A549 (cell line): ENCODE data around the gene PRR14L. TPM values are rescaled to one million over a fixed set of nuclear protein-coding genes. Genes with fewer than 3 reads are reported as not detected.
A peak's percentile ranks its signal among the peaks of the same experiment; 100 is the strongest.

ENCODE experiments used
- ATAC-seq, 2 experiments: fragments of 200-7000 bp in 1 of 2; fragments of >200 bp in 1 of 2; cut with Nextera tagmentation in 1 of 2; cut with Tn5 transposase in 1 of 2; 3 replicates each; pipeline versions ENCODE4 v1.8.0 to v1.9.1; 2018 to 2020; ENCODE audit warnings: mild to moderate bottlenecking in 1 of 2, moderate library complexity in 1 of 2
- CTCF ChIA-PET: fragments of 300-600 bp; sonication (Branson Sonifier 250); formaldehyde crosslinking; extraction: SDS; loops from one replicate; lab custom pipeline; 2021; ENCODE audit warnings: antibody characterized with exemption, inconsistent platforms; lab: Yijun Ruan, JAX
- POLR2A ChIA-PET: fragments of 350-600 bp; formaldehyde crosslinking; extraction: SDS; loops from one replicate; lab custom pipeline; 2021; ENCODE audit warnings: antibody characterized with exemption, inconsistent platforms; lab: Yijun Ruan, JAX
- DNase-seq, 2 experiments: peaks; one replicate each; pipeline versions ENCODE4 v3.0.0 to v3.0.0-alpha.2; 2011 to 2016; ENCODE audit warnings: low read depth in 1 of 2, low spot score in 1 of 2
- FAIRE-seq: peaks from 2 replicates; lab custom pipeline; 2011; peaks lifted over from hg19 to GRCh38; lab: Jason Lieb, UNC
- H3K27ac ChIP-seq, 2 experiments: fragments of >200 bp; sonication (Bioruptor Twin); formaldehyde crosslinking; 3 replicates each; pipeline ENCODE4 v1.5.1; 2016 to 2017
- H3K4me1 ChIP-seq: fragments of >200 bp; sonication (Bioruptor Twin); formaldehyde crosslinking; 3 replicates; pipeline ENCODE4 v1.6.1; 2016
- H3K4me2 ChIP-seq: fragments of >200 bp; sonication (Bioruptor Twin); formaldehyde crosslinking; 3 replicates; pipeline ENCODE4 v1.6.1; 2016
- H3K4me3 ChIP-seq: fragments of >200 bp; sonication (Bioruptor Twin); formaldehyde crosslinking; 3 replicates; pipeline ENCODE4 v1.5.1; 2016
- H3K9me3 ChIP-seq: fragments of >200 bp; sonication (Bioruptor Twin); formaldehyde crosslinking; 3 replicates; pipeline ENCODE4 v1.6.1; 2016
- CHD4 ChIP-seq: fragments of 200-600 bp; sonication (generic); IDR thresholded peaks from 2 replicates; pipeline ENCODE4 v1.6.1; 2016; ENCODE audit warnings: antibody characterized with exemption, mild to moderate bottlenecking, borderline replicate concordance
- EP300 ChIP-seq, 2 experiments: fragments of >200 bp; sonication (Bioruptor Twin); formaldehyde crosslinking; IDR thresholded peaks; 2 replicates in 1 of 2; 3 replicates in 1 of 2; pipeline ENCODE4 v1.6.1; 2016 to 2017
- ESRRA ChIP-seq: fragments of 150-350 bp; IDR thresholded peaks from 2 replicates; pipeline ENCODE4 v1.6.1; 2014; ENCODE audit warnings: mild to moderate bottlenecking, low read length, borderline replicate concordance
- GATA3 ChIP-seq: IDR thresholded peaks from 2 replicates; pipeline ENCODE4 v1.6.1; 2012; ENCODE audit warnings: borderline replicate concordance
- HEYL ChIP-seq: fragments of 250-450 bp; sonication (Bioruptor Pico); IDR thresholded peaks from 2 replicates; pipeline ENCODE4 v1.8.0; 2021; ENCODE audit warnings: mild to moderate bottlenecking, moderate library complexity
- HOXB13 ChIP-seq: fragments of 250-450 bp; sonication (Bioruptor Pico); IDR thresholded peaks from 2 replicates; pipeline ENCODE4 v1.5.0; 2020; ENCODE audit warnings: low read depth, mild to moderate bottlenecking, moderate library complexity
- HOXB5 ChIP-seq: fragments of 250-450 bp; sonication (Bioruptor Pico); IDR thresholded peaks from 2 replicates; pipeline ENCODE4 v1.5.0; 2020; ENCODE audit warnings: mild to moderate bottlenecking, moderate library complexity
- JUNB ChIP-seq: fragments of >200 bp; sonication (Bioruptor Twin); formaldehyde crosslinking; IDR thresholded peaks from 2 replicates; pipeline ENCODE4 v1.6.1; 2016
- KDM1A ChIP-seq: fragments of 200-600 bp; sonication (generic); IDR thresholded peaks from 2 replicates; pipeline ENCODE4 v1.6.1; 2016; ENCODE audit warnings: low read depth, mild to moderate bottlenecking
- KDM5A ChIP-seq: fragments of 200-600 bp; sonication (generic); IDR thresholded peaks from 2 replicates; pipeline ENCODE4 v1.6.1; 2016; ENCODE audit warnings: antibody characterized with exemption, mild to moderate bottlenecking
- MAFK ChIP-seq: fragments of 450-650 bp; IDR thresholded peaks from 2 replicates; pipeline ENCODE4 v1.6.1; 2014; ENCODE audit not compliant: partially characterized antibody
- MAZ ChIP-seq: fragments of 150-350 bp; IDR thresholded peaks from 2 replicates; pipeline ENCODE4 v1.6.1; 2014; ENCODE audit warnings: antibody characterized with exemption, low read depth, low read length, borderline replicate concordance
- NPAS2 ChIP-seq: fragments of 250-450 bp; sonication (Bioruptor Pico); IDR thresholded peaks from 2 replicates; pipeline ENCODE4 v1.8.0; 2022; ENCODE audit warnings: mild to moderate bottlenecking, moderate library complexity, borderline replicate concordance
- NR3C1 ChIP-seq: fragments of >200 bp; sonication (Bioruptor Twin); formaldehyde crosslinking; IDR thresholded peaks from 3 replicates; pipeline ENCODE4 v1.6.1; 2017
- POLR2AphosphoS2 ChIP-seq: conservative IDR thresholded peaks from 2 replicates; pipeline ENCODE4 v1.6.1; 2012; ENCODE audit warnings: low read length, improper control_type of control experiment, inconsistent platforms
- RAD21 ChIP-seq, 2 experiments: fragments of >200 bp in 1 of 2; sonication (Bioruptor Twin) in 1 of 2; formaldehyde crosslinking in 1 of 2; IDR thresholded peaks in 1 of 2; conservative IDR thresholded peaks in 1 of 2; 2 replicates in 1 of 2; 3 replicates in 1 of 2; pipeline ENCODE4 v1.6.1; 2012 to 2018; ENCODE audit warnings: inconsistent platforms in 1 of 2
- RARB ChIP-seq: fragments of 250-450 bp; sonication (Bioruptor Pico); IDR thresholded peaks from 2 replicates; pipeline ENCODE4 v1.8.0; 2021; ENCODE audit warnings: mild to moderate bottlenecking, moderate library complexity
- ZC3H11A ChIP-seq: fragments of 450-650 bp; IDR thresholded peaks from 2 replicates; pipeline ENCODE4 v1.6.1; 2014; ENCODE audit warnings: antibody characterized with exemption, mild to moderate bottlenecking
- WGBS: methylation state at CpG from one replicate; pipeline ENCODE4 v1.1.6; 2017; ENCODE audit errors: missing lambda C conversion rate; 5-methylcytosine and 5-hydroxymethylcytosine counted together
- polyA plus RNA-seq, 4 experiments: library from polyadenylated mRNA; depleted of rRNA in 3 of 4; stranded (reverse); fragments of >200 nt; fragmentation: RNase III in 1 of 4; extraction: RNeasy Plus Mini Kit Qiagen cat#74134 plus additional on column Dnase treatment in 1 of 4; gene quantifications; 2 replicates in 3 of 4; 3 replicates in 1 of 4; pipeline ENCODE4 v1.2.3, GENCODE V29; 2011 to 2017
- TF ChIP-seq, protein P1 (sequence below): fragments of >200 bp; sonication (Bioruptor Twin); formaldehyde crosslinking; IDR thresholded peaks from 3 replicates; pipeline ENCODE4 v1.5.1; 2016
- TF ChIP-seq, protein P2 (sequence below): fragments of 450-650 bp; IDR thresholded peaks from 2 replicates; pipeline ENCODE4 v1.6.1; 2014; ENCODE audit warnings: antibody characterized with exemption
- TF ChIP-seq, protein P3 (sequence below): fragments of 250-450 bp; sonication (Bioruptor Pico); IDR thresholded peaks from 2 replicates; pipeline ENCODE4 v1.5.0; 2021; ENCODE audit warnings: mild to moderate bottlenecking, moderate library complexity, borderline replicate concordance
- TF ChIP-seq, protein P4 (sequence below): IDR thresholded peaks from 2 replicates; pipeline ENCODE4 v1.6.1; 2012

PRR14L gene
- polyA plus RNA-seq, 2 of the 4 experiments (the other 2 are of a cell fraction) = 5.6 to 15.7 TPM

DNA sequence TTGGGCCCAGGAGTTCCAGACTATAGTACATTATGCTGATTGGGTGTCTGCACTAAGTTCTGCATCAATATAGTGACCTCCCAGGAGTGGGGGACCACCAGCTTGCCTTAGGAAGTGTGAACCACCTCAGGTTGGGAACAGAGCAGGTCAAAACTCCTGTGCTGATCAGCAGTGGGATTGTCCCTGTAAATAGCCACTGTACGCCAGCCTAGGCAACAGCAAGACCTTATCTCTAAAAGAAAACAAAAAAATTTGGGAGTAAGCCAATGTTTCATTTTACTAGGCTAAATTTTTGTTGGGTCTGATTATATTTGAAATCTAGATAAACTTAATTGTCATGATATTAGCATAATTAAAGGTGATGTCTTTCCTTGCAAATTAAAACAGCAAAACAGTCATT lies 7.3 kb upstream of the PRR14L start:
- CTCF ChIA-PET = no interaction called here
- H3K9me3 ChIP-seq = no peaks in the 10 kb centered on the region
- FAIRE-seq = no peak
- H3K27ac ChIP-seq = no peak overlapping the region
- WGBS = 86% methylated on average over 1 of the region's 1 CpG
- POLR2A ChIA-PET = no interaction called here
- no peak overlapping the region for H3K4me3 ChIP-seq
- H3K4me1 ChIP-seq = peaks cover 10% of the 10 kb centered on the region; the same call in 2 of the 3 replicates
- ATAC-seq = no peak
- H3K4me2 ChIP-seq = no peak overlapping the region
- TF ChIP-seq NPAS2 (CRISPR knock-in tag) (no peak), JUNB (no peak), HOXB5 (CRISPR knock-in tag) (no peak), GATA3 (no peak), EP300 (IDR thresholded peaks at IDR 0.05) (no peak), HOXB13 (no peak), KDM1A (no peak), MAFK (no peak), NR3C1 (no peak), POLR2AphosphoS2 (no peak), RARB (CRISPR knock-in tag) (no peak), CHD4 (no peak), KDM5A (no peak), MAZ (no peak), ESRRA (no peak)
- TF ChIP-seq, protein P1, sequence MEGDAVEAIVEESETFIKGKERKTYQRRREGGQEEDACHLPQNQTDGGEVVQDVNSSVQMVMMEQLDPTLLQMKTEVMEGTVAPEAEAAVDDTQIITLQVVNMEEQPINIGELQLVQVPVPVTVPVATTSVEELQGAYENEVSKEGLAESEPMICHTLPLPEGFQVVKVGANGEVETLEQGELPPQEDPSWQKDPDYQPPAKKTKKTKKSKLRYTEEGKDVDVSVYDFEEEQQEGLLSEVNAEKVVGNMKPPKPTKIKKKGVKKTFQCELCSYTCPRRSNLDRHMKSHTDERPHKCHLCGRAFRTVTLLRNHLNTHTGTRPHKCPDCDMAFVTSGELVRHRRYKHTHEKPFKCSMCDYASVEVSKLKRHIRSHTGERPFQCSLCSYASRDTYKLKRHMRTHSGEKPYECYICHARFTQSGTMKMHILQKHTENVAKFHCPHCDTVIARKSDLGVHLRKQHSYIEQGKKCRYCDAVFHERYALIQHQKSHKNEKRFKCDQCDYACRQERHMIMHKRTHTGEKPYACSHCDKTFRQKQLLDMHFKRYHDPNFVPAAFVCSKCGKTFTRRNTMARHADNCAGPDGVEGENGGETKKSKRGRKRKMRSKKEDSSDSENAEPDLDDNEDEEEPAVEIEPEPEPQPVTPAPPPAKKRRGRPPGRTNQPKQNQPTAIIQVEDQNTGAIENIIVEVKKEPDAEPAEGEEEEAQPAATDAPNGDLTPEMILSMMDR = no peak
- TF ChIP-seq, protein P2, sequence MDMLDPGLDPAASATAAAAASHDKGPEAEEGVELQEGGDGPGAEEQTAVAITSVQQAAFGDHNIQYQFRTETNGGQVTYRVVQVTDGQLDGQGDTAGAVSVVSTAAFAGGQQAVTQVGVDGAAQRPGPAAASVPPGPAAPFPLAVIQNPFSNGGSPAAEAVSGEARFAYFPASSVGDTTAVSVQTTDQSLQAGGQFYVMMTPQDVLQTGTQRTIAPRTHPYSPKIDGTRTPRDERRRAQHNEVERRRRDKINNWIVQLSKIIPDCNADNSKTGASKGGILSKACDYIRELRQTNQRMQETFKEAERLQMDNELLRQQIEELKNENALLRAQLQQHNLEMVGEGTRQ = no peak
- TF ChIP-seq, protein P3, sequence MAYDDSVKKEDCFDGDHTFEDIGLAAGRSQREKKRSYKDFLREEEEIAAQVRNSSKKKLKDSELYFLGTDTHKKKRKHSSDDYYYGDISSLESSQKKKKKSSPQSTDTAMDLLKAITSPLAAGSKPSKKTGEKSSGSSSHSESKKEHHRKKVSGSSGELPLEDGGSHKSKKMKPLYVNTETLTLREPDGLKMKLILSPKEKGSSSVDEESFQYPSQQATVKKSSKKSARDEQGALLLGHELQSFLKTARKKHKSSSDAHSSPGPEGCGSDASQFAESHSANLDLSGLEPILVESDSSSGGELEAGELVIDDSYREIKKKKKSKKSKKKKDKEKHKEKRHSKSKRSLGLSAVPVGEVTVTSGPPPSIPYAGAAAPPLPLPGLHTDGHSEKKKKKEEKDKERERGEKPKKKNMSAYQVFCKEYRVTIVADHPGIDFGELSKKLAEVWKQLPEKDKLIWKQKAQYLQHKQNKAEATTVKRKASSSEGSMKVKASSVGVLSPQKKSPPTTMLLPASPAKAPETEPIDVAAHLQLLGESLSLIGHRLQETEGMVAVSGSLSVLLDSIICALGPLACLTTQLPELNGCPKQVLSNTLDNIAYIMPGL (CRISPR knock-in tag) = no peak
- DNase-seq = no peak

DNA sequence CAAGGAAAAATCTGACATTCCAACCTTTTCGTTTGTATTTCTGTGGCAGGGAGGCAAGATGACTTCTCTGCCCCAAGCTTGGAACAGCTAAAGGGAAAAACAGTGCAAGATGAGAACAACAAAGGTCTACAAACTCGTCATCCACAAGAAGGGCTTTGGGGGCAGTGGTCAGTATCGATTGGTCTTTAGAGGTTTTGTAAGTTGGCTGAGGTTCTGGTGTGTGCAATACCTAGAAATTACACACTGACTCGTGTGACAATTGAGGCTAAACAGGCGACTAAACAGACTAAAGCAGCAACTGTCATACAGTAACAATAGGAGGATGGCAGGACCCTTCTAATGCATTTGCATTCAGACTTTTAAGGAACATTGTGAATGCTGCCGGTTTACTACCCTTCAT lies 4.9 kb upstream of the PRR14L start:
- peak overlapping the region; percentile 82 for H3K4me3 ChIP-seq
- H3K4me2 ChIP-seq = peak overlapping the region; percentile 88
- no peak for TF ChIP-seq HEYL (CRISPR knock-in tag)
- TF ChIP-seq ZC3H11A = no peak
- TF ChIP-seq RAD21 (conservative IDR thresholded peaks at IDR 0.05 in 1 of 2, IDR thresholded peaks at IDR 0.05 in 1 of 2) = no peak
- TF ChIP-seq, protein P4, sequence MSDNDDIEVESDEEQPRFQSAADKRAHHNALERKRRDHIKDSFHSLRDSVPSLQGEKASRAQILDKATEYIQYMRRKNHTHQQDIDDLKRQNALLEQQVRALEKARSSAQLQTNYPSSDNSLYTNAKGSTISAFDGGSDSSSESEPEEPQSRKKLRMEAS = no peak
- POLR2A ChIA-PET = no interaction called here
- FAIRE-seq = no peak
- peak overlapping the region in 1 of 2 experiments; percentile 91; a peak in 3 of 6 replicates for H3K27ac ChIP-seq
- CTCF ChIA-PET = no interaction called here
- no peaks in the 10 kb centered on the region for H3K9me3 ChIP-seq
- peaks cover 15% of the 10 kb centered on the region; the same call in 2 of the 3 replicates for H3K4me1 ChIP-seq
- WGBS = 54% methylated on average over 6 of the region's 6 CpGs
- ATAC-seq = no peak
- no peak for DNase-seq
